WTC11 (cell line): ENCODE results near the gene MTMR3. TPM values are rescaled to one million over a fixed set of nuclear protein-coding genes. Genes with fewer than 3 reads are reported as not detected.

Experiments used
- ATAC-seq: fragments of 200-7000 bp; cut with Tn5 transposase; 2 replicates; pipeline ENCODE4 v1.10.0; 2021; ENCODE audit warnings: mild to moderate bottlenecking, moderate library complexity
- CTCF ChIA-PET: fragments of 300-600 bp; sonication (Branson Sonifier 250); formaldehyde crosslinking; loops from one replicate; lab custom pipeline; 2021; ENCODE audit warnings: antibody characterized with exemption; lab: Charles Lee
- POLR2A ChIA-PET: fragments of 350-600 bp; sonication (Branson Sonifier 250); formaldehyde crosslinking; loops from one replicate; lab custom pipeline; 2021; ENCODE audit warnings: antibody characterized with exemption; lab: Charles Lee
- DNase-seq: peaks from one replicate; pipeline ENCODE4 v3.0.0; 2021; ENCODE audit warnings: low spot score
- H3K27ac Mint-ChIP-seq: 2 replicates; pipeline ENCODE4 v1.8.0; 2021; ENCODE audit warnings: mixed read lengths
- H3K27me3 Mint-ChIP-seq: 2 replicates; pipeline ENCODE4 v1.8.0; 2021; ENCODE audit warnings: low read depth, mild to moderate bottlenecking, moderate library complexity, mixed read lengths
- H3K36me3 Mint-ChIP-seq: 2 replicates; pipeline ENCODE4 v1.8.0; 2021; ENCODE audit warnings: mixed read lengths
- H3K4me1 Mint-ChIP-seq: 2 replicates; pipeline ENCODE4 v1.8.0; 2022; ENCODE audit warnings: mixed read lengths
- H3K4me3 Mint-ChIP-seq: 2 replicates; pipeline ENCODE4 v1.8.0; 2021; ENCODE audit warnings: mild to moderate bottlenecking, moderate library complexity, mixed read lengths
- H3K9me3 Mint-ChIP-seq: 2 replicates; pipeline ENCODE4 v1.8.0; 2021; ENCODE audit warnings: mixed read lengths
- ATF1 ChIP-seq: sonication (generic); formaldehyde crosslinking; IDR thresholded peaks from 2 replicates; pipeline ENCODE4 v1.8.1; 2023; ENCODE audit warnings: mild to moderate bottlenecking, moderate library complexity, missing genetic modification reagents
- ELF4 ChIP-seq: sonication (generic); formaldehyde crosslinking; IDR thresholded peaks from 2 replicates; pipeline ENCODE4 v1.8.1; 2022; ENCODE audit warnings: low read depth, mild to moderate bottlenecking, moderate library complexity, missing genetic modification reagents
- ERG ChIP-seq: fragments of 250-450 bp; sonication (Bioruptor Pico); IDR thresholded peaks from 2 replicates; pipeline ENCODE4 v1.8.0; 2021; ENCODE audit warnings: mild to moderate bottlenecking
- ESRRA ChIP-seq: sonication (generic); formaldehyde crosslinking; IDR thresholded peaks from 2 replicates; pipeline ENCODE4 v1.8.1; 2022; ENCODE audit warnings: mild to moderate bottlenecking, missing genetic modification reagents, borderline replicate concordance
- FOXP1 ChIP-seq: sonication (generic); formaldehyde crosslinking; IDR thresholded peaks from 2 replicates; pipeline ENCODE4 v1.8.0; 2022; ENCODE audit warnings: missing genetic modification reagents, mild to moderate bottlenecking, moderate library complexity, borderline replicate concordance
- KAT7 ChIP-seq: sonication (generic); formaldehyde crosslinking; IDR thresholded peaks from 2 replicates; pipeline ENCODE4 v1.8.1; 2023; ENCODE audit warnings: missing genetic modification reagents, mild to moderate bottlenecking, borderline replicate concordance
- NR1H2 ChIP-seq: sonication (generic); formaldehyde crosslinking; IDR thresholded peaks from 2 replicates; pipeline ENCODE4 v1.9.0; 2021; ENCODE audit warnings: mild to moderate bottlenecking, moderate library complexity, missing genetic modification reagents
- NR2C2 ChIP-seq: sonication (generic); formaldehyde crosslinking; IDR thresholded peaks from 2 replicates; pipeline ENCODE4 v1.8.0; 2022; ENCODE audit warnings: mild to moderate bottlenecking, missing genetic modification reagents
- OVOL2 ChIP-seq: fragments of 250-450 bp; sonication (Bioruptor Pico); IDR thresholded peaks from 2 replicates; pipeline ENCODE4 v1.9.0; 2021; ENCODE audit warnings: mild to moderate bottlenecking, borderline replicate concordance
- PRDM15 ChIP-seq: sonication (generic); formaldehyde crosslinking; IDR thresholded peaks from 2 replicates; pipeline ENCODE4 v1.8.0; 2022; ENCODE audit warnings: missing genetic modification reagents
- STAT6 ChIP-seq: sonication (generic); formaldehyde crosslinking; conservative IDR thresholded peaks from 2 replicates; pipeline ENCODE4 v1.8.1; 2023; ENCODE audit warnings: mild to moderate bottlenecking, low read depth, missing genetic modification reagents, moderate library complexity
- TCF7 ChIP-seq: sonication (generic); formaldehyde crosslinking; IDR thresholded peaks from 2 replicates; pipeline ENCODE4 v1.8.0; 2022; ENCODE audit warnings: mild to moderate bottlenecking, low read depth, missing genetic modification reagents, moderate library complexity
- ZBTB21 ChIP-seq: sonication (generic); formaldehyde crosslinking; IDR thresholded peaks from 2 replicates; pipeline ENCODE4 v1.8.1; 2023; ENCODE audit warnings: mild to moderate bottlenecking, missing genetic modification reagents, borderline replicate concordance
- ZNF219 ChIP-seq: sonication (generic); formaldehyde crosslinking; IDR thresholded peaks from 2 replicates; pipeline ENCODE4 v1.8.0; 2023; ENCODE audit warnings: missing genetic modification reagents, mild to moderate bottlenecking, borderline replicate concordance
- ZNF317 ChIP-seq: sonication (generic); formaldehyde crosslinking; IDR thresholded peaks from 2 replicates; pipeline ENCODE4 v1.8.1; 2023; ENCODE audit warnings: low read depth, mild to moderate bottlenecking, moderate library complexity, missing genetic modification reagents, borderline replicate concordance
- ZNF396 ChIP-seq: fragments of 250-450 bp; sonication (Bioruptor Pico); IDR thresholded peaks from 2 replicates; pipeline ENCODE4 v1.8.0; 2021; ENCODE audit warnings: mild to moderate bottlenecking, moderate library complexity, borderline replicate concordance
- total RNA-seq: library from RNA; stranded (reverse); gene quantifications from 3 replicates; pipeline ENCODE4 v1.2.3, GENCODE V29; 2021
- TF ChIP-seq, protein P1 (sequence below): sonication (generic); formaldehyde crosslinking; IDR thresholded peaks from 2 replicates; pipeline ENCODE4 v1.8.1; 2023; ENCODE audit warnings: mild to moderate bottlenecking, missing genetic modification reagents
- TF ChIP-seq, protein P2 (sequence below): sonication (generic); formaldehyde crosslinking; IDR thresholded peaks from 2 replicates; pipeline ENCODE4 v1.8.0; 2022; ENCODE audit warnings: mild to moderate bottlenecking, missing genetic modification reagents

MTMR3 gene
- total RNA-seq, 1 experiment from 2014 or later: 19.2 TPM

DNA sequence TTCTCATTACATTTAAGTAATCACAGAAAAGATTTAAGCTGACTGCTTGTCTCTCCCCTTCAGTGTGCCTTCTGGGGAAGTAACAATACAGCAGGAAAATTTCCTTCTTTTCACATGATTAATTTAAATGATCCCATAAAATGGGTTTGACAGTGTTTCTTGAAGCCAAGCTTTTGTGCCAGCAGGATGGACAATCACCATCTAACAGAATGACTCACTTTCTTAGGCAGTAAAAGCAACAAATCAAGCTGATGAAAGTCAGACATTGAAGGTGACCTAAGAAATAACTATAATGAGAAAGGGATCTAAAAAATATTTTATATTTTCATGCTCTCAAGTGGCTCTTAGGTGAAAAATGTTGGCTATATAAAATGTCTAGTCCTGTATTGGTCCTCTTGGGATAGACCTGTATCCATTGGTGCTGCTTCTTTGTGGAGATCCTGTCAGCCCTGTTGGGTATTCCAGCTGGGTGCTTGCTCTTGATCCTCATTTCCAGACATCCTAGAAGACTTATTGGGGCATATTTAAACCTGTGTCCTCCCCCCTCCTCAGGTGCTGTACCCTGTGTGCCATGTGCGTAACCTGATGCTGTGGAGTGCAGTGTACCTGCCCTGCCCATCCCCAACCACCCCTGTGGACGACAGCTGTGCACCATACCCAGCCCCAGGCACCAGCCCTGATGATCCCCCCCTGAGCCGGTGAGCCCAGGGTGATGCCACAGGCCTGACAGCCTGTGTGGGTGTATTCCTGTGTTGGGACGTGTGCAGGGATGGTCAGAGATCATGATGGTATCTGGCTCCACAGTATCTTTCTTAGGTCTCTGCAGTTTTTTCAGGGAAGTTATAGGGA, 134.6 kb downstream of the MTMR3 start:
- Mint-ChIP-seq H3K4me1 (no peaks in the 10 kb centered on the region), H3K27me3 (no peaks in the 10 kb centered on the region), H3K4me3 (no peak overlapping the region), H3K9me3 (no peaks in the 10 kb centered on the region), H3K27ac (no peak overlapping the region), H3K36me3 (peaks cover 42% of the 10 kb centered on the region)
- no peak for ATAC-seq
- POLR2A ChIA-PET: no interaction called here
- no peak for DNase-seq
- TF ChIP-seq PRDM15 (CRISPR knock-in tag) (no peak), ZBTB21 (no peak), ZNF317 (no peak), FOXP1 (CRISPR knock-in tag) (no peak), ZNF219 (CRISPR knock-in tag) (no peak), KAT7 (CRISPR knock-in tag) (no peak), ELF4 (CRISPR knock-in tag) (no peak), STAT6 (CRISPR knock-in tag) (no peak), ERG (CRISPR knock-in tag) (no peak), OVOL2 (CRISPR knock-in tag) (no peak), ESRRA (CRISPR knock-in tag) (no peak), NR1H2 (no peak), NR2C2 (CRISPR knock-in tag) (no peak), TCF7 (CRISPR knock-in tag) (no peak), ATF1 (CRISPR knock-in tag) (no peak), ZNF396 (CRISPR knock-in tag) (no peak)
- TF ChIP-seq, protein P1, sequence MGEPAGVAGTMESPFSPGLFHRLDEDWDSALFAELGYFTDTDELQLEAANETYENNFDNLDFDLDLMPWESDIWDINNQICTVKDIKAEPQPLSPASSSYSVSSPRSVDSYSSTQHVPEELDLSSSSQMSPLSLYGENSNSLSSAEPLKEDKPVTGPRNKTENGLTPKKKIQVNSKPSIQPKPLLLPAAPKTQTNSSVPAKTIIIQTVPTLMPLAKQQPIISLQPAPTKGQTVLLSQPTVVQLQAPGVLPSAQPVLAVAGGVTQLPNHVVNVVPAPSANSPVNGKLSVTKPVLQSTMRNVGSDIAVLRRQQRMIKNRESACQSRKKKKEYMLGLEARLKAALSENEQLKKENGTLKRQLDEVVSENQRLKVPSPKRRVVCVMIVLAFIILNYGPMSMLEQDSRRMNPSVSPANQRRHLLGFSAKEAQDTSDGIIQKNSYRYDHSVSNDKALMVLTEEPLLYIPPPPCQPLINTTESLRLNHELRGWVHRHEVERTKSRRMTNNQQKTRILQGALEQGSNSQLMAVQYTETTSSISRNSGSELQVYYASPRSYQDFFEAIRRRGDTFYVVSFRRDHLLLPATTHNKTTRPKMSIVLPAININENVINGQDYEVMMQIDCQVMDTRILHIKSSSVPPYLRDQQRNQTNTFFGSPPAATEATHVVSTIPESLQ (CRISPR knock-in tag): no peak
- TF ChIP-seq, protein P2, sequence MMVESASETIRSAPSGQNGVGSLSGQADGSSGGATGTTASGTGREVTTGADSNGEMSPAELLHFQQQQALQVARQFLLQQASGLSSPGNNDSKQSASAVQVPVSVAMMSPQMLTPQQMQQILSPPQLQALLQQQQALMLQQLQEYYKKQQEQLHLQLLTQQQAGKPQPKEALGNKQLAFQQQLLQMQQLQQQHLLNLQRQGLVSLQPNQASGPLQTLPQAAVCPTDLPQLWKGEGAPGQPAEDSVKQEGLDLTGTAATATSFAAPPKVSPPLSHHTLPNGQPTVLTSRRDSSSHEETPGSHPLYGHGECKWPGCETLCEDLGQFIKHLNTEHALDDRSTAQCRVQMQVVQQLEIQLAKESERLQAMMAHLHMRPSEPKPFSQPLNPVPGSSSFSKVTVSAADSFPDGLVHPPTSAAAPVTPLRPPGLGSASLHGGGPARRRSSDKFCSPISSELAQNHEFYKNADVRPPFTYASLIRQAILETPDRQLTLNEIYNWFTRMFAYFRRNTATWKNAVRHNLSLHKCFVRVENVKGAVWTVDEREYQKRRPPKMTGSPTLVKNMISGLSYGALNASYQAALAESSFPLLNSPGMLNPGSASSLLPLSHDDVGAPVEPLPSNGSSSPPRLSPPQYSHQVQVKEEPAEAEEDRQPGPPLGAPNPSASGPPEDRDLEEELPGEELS: no peak
- CTCF ChIA-PET: interaction anchor here (1.2 to 2.0 kb wide), 2 partner anchors 12 to 13 kb away, joined by 5 to 7 read pairs; no protein-coding TSS in a partner anchor
